AML-193 (cell line): ENCODE data around the gene RGS3.

ENCODE experiments used
- DNase-seq, 2 experiments: peaks; one replicate each; lab custom pipeline; 2025; lab: John Stamatoyannopoulos, UW

The RGS3 gene

GRCh38 chr9:113619491-113620376 lies 156.2 kb downstream of the RGS3 start:
- no peak for DNase-seq

GRCh38 chr9:113620377-113621161 lies 157.0 kb downstream of the RGS3 start:
- DNase-seq = no peak

GRCh38 chr9:113621309-113621791 lies 157.8 kb downstream of the RGS3 start:
- no peak for DNase-seq

- no peak for DNase-seq
Observed at GRCh38 chr9:113621980-113622379, 158.5 kb downstream of the RGS3 start.

GRCh38 chr9:113622600-113623400 lies 159.3 kb downstream of the RGS3 start:
- no peak for DNase-seq

- DNase-seq = no peak
Observed at GRCh38 chr9:113623851-113624485, 160.4 kb downstream of the RGS3 start.

- no peak for DNase-seq
Observed at GRCh38 chr9:113624721-113625120, 161.2 kb downstream of the RGS3 start.

- DNase-seq = no peak
Observed at GRCh38 chr9:113625486-113625885, 162.0 kb downstream of the RGS3 start.

- DNase-seq = no peak
Observed at GRCh38 chr9:113626735-113627495, 163.4 kb downstream of the RGS3 start.

GRCh38 chr9:113628621-113629020 lies 165.1 kb downstream of the RGS3 start:
- no peak for DNase-seq

GRCh38 chr9:113630386-113631136 lies 167.0 kb downstream of the RGS3 start:
- DNase-seq = peak; percentile 65 to 77

GRCh38 chr9:113631137-113631765 lies 167.7 kb downstream of the RGS3 start:
- no peak for DNase-seq

- no peak for DNase-seq
Observed at GRCh38 chr9:113631871-113632665, 168.5 kb downstream of the RGS3 start.

GRCh38 chr9:113632776-113633590 lies 169.5 kb downstream of the RGS3 start:
- DNase-seq = no peak

GRCh38 chr9:113633782-113634595 lies 170.5 kb downstream of the RGS3 start:
- DNase-seq = no peak

GRCh38 chr9:113634596-113635515 lies 171.3 kb downstream of the RGS3 start:
- DNase-seq = no peak
